ENCODE data around the gene CCDC150.

Gene CCDC150

DNA sequence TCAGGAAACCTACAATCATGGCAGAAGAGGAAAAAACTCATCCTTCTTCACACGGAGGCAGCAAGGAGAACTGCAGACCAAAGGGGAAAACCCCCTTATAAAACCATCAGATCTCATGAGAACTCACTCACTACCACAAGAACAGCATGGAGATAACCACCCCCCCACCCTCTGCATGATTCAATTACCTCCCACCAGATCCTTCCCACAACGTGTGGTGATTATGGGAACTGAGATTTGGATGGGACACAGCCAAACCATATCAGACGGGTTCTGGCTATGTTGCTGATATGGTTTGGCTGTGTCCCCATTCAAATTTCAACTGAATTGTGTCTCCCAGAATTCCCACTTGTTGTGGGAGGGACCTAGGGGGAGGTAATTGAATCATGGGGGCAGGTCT lies 28.7 kb upstream of the CCDC150 start:
- Histone ChIP-seq H3K36me3 (no peaks in the 10 kb centered on the region), H3K27ac (no peak overlapping the region), H3K27me3 (no peaks in the 10 kb centered on the region), H3K4me3 (no peak overlapping the region), H3K4me1 (no peaks in the 10 kb centered on the region), H3K9me3 (no peaks in the 10 kb centered on the region)
- TF ChIP-seq CTCF (IDR thresholded peaks at IDR 0.05), result no peak
- intact Hi-C loops (cut with DNase I; ENCODE audit: low total_unique reads), result no loop called here
- no peak for DNase-seq

DNA sequence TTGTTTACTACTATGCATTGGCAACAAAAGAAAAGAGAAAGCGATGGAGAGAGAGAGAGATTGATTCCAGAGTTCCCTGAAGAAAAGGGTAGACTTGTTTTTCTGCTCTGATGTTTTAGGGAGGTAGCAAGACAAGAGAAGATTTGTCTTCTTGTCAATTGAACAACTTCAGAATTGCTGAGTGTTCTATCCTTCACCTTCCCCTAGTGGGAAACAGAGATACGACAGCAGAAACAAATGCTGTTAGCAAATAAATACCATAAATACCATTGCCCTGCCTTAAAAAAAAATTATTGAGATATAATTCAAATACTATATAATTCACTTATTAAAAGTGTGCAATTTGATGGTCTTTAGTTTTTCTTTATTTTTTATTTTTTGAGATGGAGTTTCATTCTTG lies 26.2 kb upstream of the CCDC150 start:
- H3K4me1 ChIP-seq, result no peaks in the 10 kb centered on the region
- no peaks in the 10 kb centered on the region for H3K36me3 ChIP-seq
- H3K4me3 ChIP-seq, result no peak overlapping the region
- H3K9me3 ChIP-seq, result no peaks in the 10 kb centered on the region
- H3K27me3 ChIP-seq, result no peaks in the 10 kb centered on the region
- no peak overlapping the region for H3K27ac ChIP-seq
- intact Hi-C loops (cut with DNase I; ENCODE audit: low total_unique reads), result no loop called here
- DNase-seq, result no peak
- no peak for TF ChIP-seq CTCF (IDR thresholded peaks at IDR 0.05)

GRCh38 chr2:196617430-196617829 lies 22.1 kb upstream of the CCDC150 start:
- Histone ChIP-seq H3K9me3 (no peaks in the 10 kb centered on the region), H3K4me1 (no peaks in the 10 kb centered on the region), H3K27ac (no peak overlapping the region), H3K27me3 (no peaks in the 10 kb centered on the region), H3K4me3 (no peak overlapping the region), H3K36me3 (no peaks in the 10 kb centered on the region)
- intact Hi-C loops (cut with DNase I; ENCODE audit: low total_unique reads), result no loop called here
- TF ChIP-seq CTCF (IDR thresholded peaks at IDR 0.05), result no peak
- no peak for DNase-seq

DNA sequence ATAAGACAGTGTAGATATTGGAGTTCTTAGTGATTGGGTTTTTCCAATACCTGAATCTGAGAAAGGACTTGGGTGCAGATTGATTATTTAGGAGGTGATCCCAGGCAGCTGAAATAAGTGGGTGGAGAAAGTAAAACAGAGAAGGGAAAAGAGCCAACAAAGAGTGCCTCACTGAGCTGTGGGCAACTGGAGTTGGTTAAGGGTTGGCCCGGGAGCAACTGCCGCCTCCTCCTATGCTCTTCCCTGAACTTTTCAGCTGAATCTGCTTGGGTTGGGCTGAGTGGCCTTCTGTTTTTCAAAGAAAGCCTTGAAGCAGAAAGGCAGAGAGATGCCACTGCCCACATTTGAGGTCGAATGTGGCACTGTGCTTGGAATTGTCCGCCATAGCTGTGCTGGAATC lies 20.9 kb upstream of the CCDC150 start:
- no peak for DNase-seq
- TF ChIP-seq CTCF (IDR thresholded peaks at IDR 0.05), result no peak
- no peaks in the 10 kb centered on the region for H3K27me3 ChIP-seq
- intact Hi-C loops (cut with DNase I; ENCODE audit: low total_unique reads), result no loop called here
- no peaks in the 10 kb centered on the region for H3K9me3 ChIP-seq
- no peaks in the 10 kb centered on the region for H3K36me3 ChIP-seq
- no peak overlapping the region for H3K4me3 ChIP-seq
- H3K27ac ChIP-seq, result no peak overlapping the region
- H3K4me1 ChIP-seq, result no peaks in the 10 kb centered on the region

GRCh38 chr2:196630531-196630930 lies 9.0 kb upstream of the CCDC150 start:
- Histone ChIP-seq H3K27ac (no peak overlapping the region), H3K4me3 (no peak overlapping the region), H3K36me3 (no peaks in the 10 kb centered on the region), H3K9me3 (peaks cover 0 to 20% (median 0%) of the 10 kb centered on the region in 3 donors), H3K27me3 (no peaks in the 10 kb centered on the region), H3K4me1 (peaks cover 0 to 9% (median 0%) of the 10 kb centered on the region in 4 donors)
- no peak for TF ChIP-seq CTCF (IDR thresholded peaks at IDR 0.05)
- intact Hi-C loops (cut with DNase I; ENCODE audit: low total_unique reads), result no loop called here
- no peak for DNase-seq

DNA sequence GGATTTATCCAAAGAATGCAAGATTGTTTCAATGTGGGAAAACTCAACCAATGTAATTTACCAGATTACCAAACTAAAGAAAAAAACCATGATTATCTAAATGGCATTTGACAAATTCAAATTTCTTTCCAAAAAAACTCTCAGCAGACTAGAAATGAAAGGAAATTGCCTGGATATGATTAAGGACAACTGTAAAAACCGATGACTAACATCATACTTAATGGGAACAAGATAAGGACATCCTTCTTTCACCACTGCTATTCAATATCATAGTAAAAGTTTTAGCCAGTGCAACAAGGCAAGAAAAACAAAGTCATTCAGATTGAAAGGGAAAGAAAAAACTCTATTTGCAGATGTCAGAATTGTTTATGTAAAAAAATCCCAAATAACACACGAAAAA lies 4.4 kb upstream of the CCDC150 start:
- Histone ChIP-seq H3K9me3 (peaks cover 0 to 15% (median 0%) of the 10 kb centered on the region in 3 donors), H3K27ac (no peak overlapping the region), H3K27me3 (no peaks in the 10 kb centered on the region), H3K36me3 (no peaks in the 10 kb centered on the region), H3K4me1 (peaks cover 0 to 5% (median 3%) of the 10 kb centered on the region in 4 donors), H3K4me3 (no peak overlapping the region)
- DNase-seq, result no peak
- intact Hi-C loops (cut with DNase I; ENCODE audit: low total_unique reads), result no loop called here
- no peak for TF ChIP-seq CTCF (IDR thresholded peaks at IDR 0.05)
